ENCODE measurements around the gene SLC5A6.
A peak's percentile ranks its signal among the peaks of the same experiment; 100 is the strongest.

SLC5A6 gene

GRCh38 chr2:27155069-27155520, 57.0 kb downstream of the SLC5A6 start:
- H3K14ac ChIP-seq (ENCODE audit: low read length), result no peak overlapping the region
- H3K4me1 ChIP-seq (ENCODE audit: control insufficient read depth in 1 of 2, insufficient read depth in 2 of 2, low read length in 2 of 2), result peaks cover 0 to 4% of the 10 kb centered on the region in 2 experiments
- H2BK5ac ChIP-seq (ENCODE audit: low read depth, low read length, poor library complexity), result no peak overlapping the region
- no peak overlapping the region for H2AFZ ChIP-seq (ENCODE audit: insufficient read depth, low read length, poor library complexity)
- H3K79me2 ChIP-seq (ENCODE audit: control insufficient read depth, insufficient read depth, low read length, poor library complexity), result no peaks in the 10 kb centered on the region
- H3K4me2 ChIP-seq (ENCODE audit: low read length), result no peak overlapping the region
- no peak overlapping the region for H3K9ac ChIP-seq (ENCODE audit: low read length)
- H2AK5ac ChIP-seq (ENCODE audit: low read length), result no peak overlapping the region
- no peak overlapping the region for H3K18ac ChIP-seq (ENCODE audit: low read length)
- H2BK12ac ChIP-seq (ENCODE audit: low read length), result no peak overlapping the region
- H3K27ac ChIP-seq (ENCODE audit: low read depth, low read length), result no peak overlapping the region
- no CpG with 5 or more reads among the region's 9 CpGs for WGBS (ENCODE audit: extremely low coverage, insufficient coverage, insufficient read length)
- no peak overlapping the region for H3K4ac ChIP-seq (ENCODE audit: low read depth, low read length)
- no peaks in the 10 kb centered on the region for H3K79me1 ChIP-seq (ENCODE audit: low read length)
- no peaks in the 10 kb centered on the region for H3K36me3 ChIP-seq (ENCODE audit: control insufficient read depth in 1 of 2, insufficient read depth in 2 of 2, low read length in 2 of 2)
- no peaks in the 10 kb centered on the region for H3K27me3 ChIP-seq (ENCODE audit: insufficient read depth, low read length)
- no peak for DNase-seq
- H2BK120ac ChIP-seq (ENCODE audit: insufficient read depth, low read length, poor library complexity), result no peak overlapping the region
- H4K8ac ChIP-seq (ENCODE audit: low read depth, low read length), result no peak overlapping the region
- no peak overlapping the region for H4K12ac ChIP-seq (ENCODE audit: low read depth, low read length)
- H3K9me3 ChIP-seq (ENCODE audit: insufficient read depth, low read depth, low read length), result no peaks in the 10 kb centered on the region
- no peak overlapping the region for H3K4me3 ChIP-seq (ENCODE audit: low read depth, low read length)
- H3K23ac ChIP-seq (ENCODE audit: low read length), result no peak overlapping the region
- H4K91ac ChIP-seq (ENCODE audit: low read depth, low read length), result no peak overlapping the region

- Histone ChIP-seq H4K8ac (ENCODE audit: low read depth, low read length) (no peak overlapping the region), H3K23ac (ENCODE audit: low read length) (no peak overlapping the region), H3K9ac (ENCODE audit: low read length) (no peak overlapping the region), H3K79me1 (ENCODE audit: low read length) (no peaks in the 10 kb centered on the region), H3K27me3 (ENCODE audit: insufficient read depth, low read length) (no peaks in the 10 kb centered on the region), H3K9me3 (ENCODE audit: insufficient read depth, low read depth, low read length) (no peaks in the 10 kb centered on the region), H2AFZ (ENCODE audit: insufficient read depth, low read length, poor library complexity) (no peak overlapping the region), H2BK5ac (ENCODE audit: low read depth, low read length, poor library complexity) (no peak overlapping the region), H3K14ac (ENCODE audit: low read length) (no peak overlapping the region), H2AK5ac (ENCODE audit: low read length) (no peak overlapping the region), H3K36me3 (ENCODE audit: control insufficient read depth in 1 of 2, insufficient read depth in 2 of 2, low read length in 2 of 2) (no peaks in the 10 kb centered on the region), H3K4me2 (ENCODE audit: low read length) (no peak overlapping the region), H3K79me2 (ENCODE audit: control insufficient read depth, insufficient read depth, low read length, poor library complexity) (no peaks in the 10 kb centered on the region), H2BK120ac (ENCODE audit: insufficient read depth, low read length, poor library complexity) (no peak overlapping the region), H4K12ac (ENCODE audit: low read depth, low read length) (no peak overlapping the region), H3K4me3 (ENCODE audit: low read depth, low read length) (no peak overlapping the region), H4K91ac (ENCODE audit: low read depth, low read length) (no peak overlapping the region), H3K4ac (ENCODE audit: low read depth, low read length) (no peak overlapping the region), H2BK12ac (ENCODE audit: low read length) (no peak overlapping the region), H3K4me1 (ENCODE audit: control insufficient read depth in 1 of 2, insufficient read depth in 2 of 2, low read length in 2 of 2) (peaks cover 0 to 4% of the 10 kb centered on the region in 2 experiments), H3K18ac (ENCODE audit: low read length) (no peak overlapping the region), H3K27ac (ENCODE audit: low read depth, low read length) (no peak overlapping the region)
- no peak for DNase-seq
- no CpG with 5 or more reads among the region's 6 CpGs for WGBS (ENCODE audit: extremely low coverage, insufficient coverage, insufficient read length)
Measured at GRCh38 chr2:27154488-27154887, 57.6 kb downstream of the SLC5A6 start.

- Histone ChIP-seq H3K4me3 (ENCODE audit: low read depth, low read length) (no peak overlapping the region), H3K14ac (ENCODE audit: low read length) (no peak overlapping the region), H2BK120ac (ENCODE audit: insufficient read depth, low read length, poor library complexity) (no peak overlapping the region), H3K27me3 (ENCODE audit: insufficient read depth, low read length) (no peaks in the 10 kb centered on the region), H2AFZ (ENCODE audit: insufficient read depth, low read length, poor library complexity) (no peak overlapping the region), H4K12ac (ENCODE audit: low read depth, low read length) (no peak overlapping the region), H3K23ac (ENCODE audit: low read length) (no peak overlapping the region), H4K91ac (ENCODE audit: low read depth, low read length) (no peak overlapping the region), H3K4me2 (ENCODE audit: low read length) (no peak overlapping the region), H3K36me3 (ENCODE audit: control insufficient read depth in 1 of 2, insufficient read depth in 2 of 2, low read length in 2 of 2) (no peaks in the 10 kb centered on the region), H3K79me1 (ENCODE audit: low read length) (no peaks in the 10 kb centered on the region), H3K4me1 (ENCODE audit: control insufficient read depth in 1 of 2, insufficient read depth in 2 of 2, low read length in 2 of 2) (peaks cover 0 to 4% of the 10 kb centered on the region in 2 experiments), H3K9me3 (ENCODE audit: insufficient read depth, low read depth, low read length) (no peaks in the 10 kb centered on the region), H4K8ac (ENCODE audit: low read depth, low read length) (no peak overlapping the region), H3K27ac (ENCODE audit: low read depth, low read length) (no peak overlapping the region), H3K9ac (ENCODE audit: low read length) (no peak overlapping the region), H3K79me2 (ENCODE audit: control insufficient read depth, insufficient read depth, low read length, poor library complexity) (no peaks in the 10 kb centered on the region), H2BK12ac (ENCODE audit: low read length) (no peak overlapping the region), H3K4ac (ENCODE audit: low read depth, low read length) (no peak overlapping the region), H2AK5ac (ENCODE audit: low read length) (no peak overlapping the region), H2BK5ac (ENCODE audit: low read depth, low read length, poor library complexity) (no peak overlapping the region), H3K18ac (ENCODE audit: low read length) (no peak overlapping the region)
- DNase-seq, result peak in 1 of 2 donors; percentile 15
- WGBS (ENCODE audit: extremely low coverage, insufficient coverage, insufficient read length), result no CpG with 5 or more reads among the region's 2 CpGs
Measured at GRCh38 chr2:27152796-27153464, 59.1 kb downstream of the SLC5A6 start.

- Histone ChIP-seq H2BK120ac (ENCODE audit: insufficient read depth, low read length, poor library complexity) (no peak overlapping the region), H2BK5ac (ENCODE audit: low read depth, low read length, poor library complexity) (no peak overlapping the region), H4K91ac (ENCODE audit: low read depth, low read length) (no peak overlapping the region), H3K4me1 (ENCODE audit: control insufficient read depth in 1 of 2, insufficient read depth in 2 of 2, low read length in 2 of 2) (peaks cover 0 to 4% of the 10 kb centered on the region in 2 experiments), H3K79me1 (ENCODE audit: low read length) (no peaks in the 10 kb centered on the region), H3K27ac (ENCODE audit: low read depth, low read length) (no peak overlapping the region), H3K9me3 (ENCODE audit: insufficient read depth, low read depth, low read length) (no peaks in the 10 kb centered on the region), H3K4me2 (ENCODE audit: low read length) (no peak overlapping the region), H2AFZ (ENCODE audit: insufficient read depth, low read length, poor library complexity) (no peak overlapping the region), H3K23ac (ENCODE audit: low read length) (no peak overlapping the region), H3K18ac (ENCODE audit: low read length) (no peak overlapping the region), H4K12ac (ENCODE audit: low read depth, low read length) (no peak overlapping the region), H4K8ac (ENCODE audit: low read depth, low read length) (no peak overlapping the region), H2AK5ac (ENCODE audit: low read length) (no peak overlapping the region), H3K36me3 (ENCODE audit: control insufficient read depth in 1 of 2, insufficient read depth in 2 of 2, low read length in 2 of 2) (no peaks in the 10 kb centered on the region), H3K4ac (ENCODE audit: low read depth, low read length) (no peak overlapping the region), H3K79me2 (ENCODE audit: control insufficient read depth, insufficient read depth, low read length, poor library complexity) (no peaks in the 10 kb centered on the region), H3K14ac (ENCODE audit: low read length) (no peak overlapping the region), H3K9ac (ENCODE audit: low read length) (no peak overlapping the region), H3K4me3 (ENCODE audit: low read depth, low read length) (no peak overlapping the region), H2BK12ac (ENCODE audit: low read length) (no peak overlapping the region), H3K27me3 (ENCODE audit: insufficient read depth, low read length) (no peaks in the 10 kb centered on the region)
- no peak for DNase-seq
- WGBS (ENCODE audit: extremely low coverage, insufficient coverage, insufficient read length), result no CpG with 5 or more reads among the region's 8 CpGs
Measured at GRCh38 chr2:27152102-27152795, 59.8 kb downstream of the SLC5A6 start.
